Endodermal cell (in vitro differentiated cells): Measurements from ENCODE around the gene CEP112. TPM values are rescaled to one million over a fixed set of nuclear protein-coding genes. Genes with fewer than 3 reads are reported as not detected.

ENCODE experiments used
- DNase-seq: peaks from one replicate; pipeline ENCODE4 v3.0.0-alpha.2; 2017
- H3K27ac ChIP-seq: 2 replicates; pipeline ENCODE4 v1.5.1; 2013; ENCODE audit warnings: mild to moderate bottlenecking, low read depth, low read length, moderate library complexity
- H3K27me3 ChIP-seq: 2 replicates; pipeline ENCODE4 v1.6.1; 2013; ENCODE audit warnings: mild to moderate bottlenecking, low read length, moderate library complexity; ENCODE audit not compliant: insufficient read depth, control insufficient read depth, poor library complexity, severe bottlenecking
- H3K36me3 ChIP-seq: 2 replicates; pipeline ENCODE4 v1.7.0; 2013; ENCODE audit warnings: mild to moderate bottlenecking, low read length, moderate library complexity; ENCODE audit not compliant: control insufficient read depth, insufficient read depth
- H3K4me1 ChIP-seq: one replicate; pipeline ENCODE4 v1.7.0; 2013; ENCODE audit warnings: low read length; ENCODE audit not compliant: control insufficient read depth, insufficient read depth
- H3K4me3 ChIP-seq: 2 replicates; pipeline ENCODE4 v1.5.1; 2013; ENCODE audit warnings: mild to moderate bottlenecking, low read length, moderate library complexity
- H3K9ac ChIP-seq: 2 replicates; pipeline ENCODE4 v1.6.1; 2013; ENCODE audit warnings: mild to moderate bottlenecking, low read length, moderate library complexity; ENCODE audit not compliant: poor library complexity, severe bottlenecking; ENCODE audit errors: extremely low read depth
- H3K9me3 ChIP-seq: 2 replicates; pipeline ENCODE4 v1.6.1; 2013; ENCODE audit warnings: mild to moderate bottlenecking, low read length, moderate library complexity; ENCODE audit not compliant: control insufficient read depth
- H3K27ac Mint-ChIP-seq: 2 replicates; pipeline ENCODE4 v1.8.0; 2020; ENCODE audit warnings: mixed read lengths
- H3K27me3 Mint-ChIP-seq: 2 replicates; pipeline ENCODE4 v1.8.0; 2021; ENCODE audit warnings: mild to moderate bottlenecking, mixed read lengths; ENCODE audit not compliant: insufficient read depth
- H3K36me3 Mint-ChIP-seq: 2 replicates; pipeline ENCODE4 v1.8.0; 2020; ENCODE audit warnings: low read depth, mixed read lengths
- H3K4me1 Mint-ChIP-seq: 2 replicates; pipeline ENCODE4 v1.8.0; 2020; ENCODE audit warnings: mixed read lengths
- H3K4me3 Mint-ChIP-seq: 2 replicates; pipeline ENCODE4 v1.8.0; 2020; ENCODE audit warnings: mild to moderate bottlenecking, moderate library complexity, mixed read lengths
- H3K9me3 Mint-ChIP-seq: 2 replicates; pipeline ENCODE4 v1.8.0; 2020; ENCODE audit warnings: mild to moderate bottlenecking, mixed read lengths
- WGBS, 2 experiments: methylation state at CpG; one replicate each; pipeline versions ENCODE4 v1.1.5 to v1.1.7; 2013; ENCODE audit warnings: missing lambda C conversion rate in 2 of 2, mixed read lengths in 1 of 2; ENCODE audit not compliant: insufficient coverage in 1 of 2, insufficient read length in 1 of 2; 5-methylcytosine and 5-hydroxymethylcytosine counted together
- total RNA-seq, 2 donors: library from RNA; stranded (reverse); fragmentation: NEBNext Ultra II Directional in 1 of 2; extraction: Animal tissue kit (Norgen Biotek cat#: 25700) in 1 of 2; gene quantifications; 2 replicates in 1 of 2; 3 replicates in 1 of 2; pipeline ENCODE4 v1.2.1, GENCODE V29; 2021
- TF ChIP-seq, protein P1 (sequence below): fragments of 200-600 bp; sonication (generic); conservative IDR thresholded peaks from 2 replicates; pipeline ENCODE4 v1.5.0; 2021; ENCODE audit warnings: antibody characterized with exemption, mild to moderate bottlenecking

The CEP112 gene
- total RNA-seq, 2 donors from 2014 or later, result 15.2 to 21.4 TPM

DNA sequence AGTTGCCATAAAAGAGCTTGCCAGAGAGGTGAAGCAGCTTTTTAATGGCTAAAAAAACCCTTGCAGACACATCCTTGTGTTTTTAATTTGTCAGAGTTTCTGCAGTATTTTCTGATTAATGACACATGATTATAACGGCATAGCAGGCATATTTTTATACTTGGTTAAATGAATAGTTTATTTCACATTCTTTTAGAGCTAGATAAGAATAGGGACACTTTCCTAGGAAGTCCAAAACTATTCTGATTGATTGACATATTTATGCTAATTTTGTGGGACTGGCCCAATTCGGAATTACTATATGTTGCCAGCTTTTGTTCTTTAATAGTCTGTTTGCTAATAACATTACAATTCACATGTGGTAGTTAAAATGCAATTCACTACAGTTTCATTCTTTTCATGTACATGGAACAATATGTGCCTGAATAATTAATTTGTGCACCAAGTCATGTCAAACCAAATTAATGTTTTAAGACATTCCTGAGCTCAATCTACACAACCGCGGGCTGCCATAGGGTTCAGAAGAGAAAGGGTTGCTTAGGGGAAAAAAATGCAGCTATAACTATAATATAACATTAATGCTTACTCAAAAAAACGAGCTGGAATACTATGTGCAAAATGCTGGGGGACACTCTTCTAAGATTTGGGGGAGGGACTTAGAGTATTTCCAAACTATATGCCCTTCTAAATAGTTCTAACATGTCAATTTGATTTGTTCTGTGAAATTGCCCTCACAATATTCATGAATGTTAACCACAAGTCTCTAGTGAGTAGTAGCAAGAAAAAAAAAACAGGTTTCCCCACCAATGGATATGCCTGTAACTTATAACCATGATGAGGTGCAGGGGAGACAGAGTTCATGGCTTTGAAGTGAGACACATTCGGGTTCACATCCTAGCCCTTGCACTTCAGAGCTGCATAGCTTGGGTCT lies 305.4 kb downstream of the CEP112 start:
- TF ChIP-seq, protein P1, sequence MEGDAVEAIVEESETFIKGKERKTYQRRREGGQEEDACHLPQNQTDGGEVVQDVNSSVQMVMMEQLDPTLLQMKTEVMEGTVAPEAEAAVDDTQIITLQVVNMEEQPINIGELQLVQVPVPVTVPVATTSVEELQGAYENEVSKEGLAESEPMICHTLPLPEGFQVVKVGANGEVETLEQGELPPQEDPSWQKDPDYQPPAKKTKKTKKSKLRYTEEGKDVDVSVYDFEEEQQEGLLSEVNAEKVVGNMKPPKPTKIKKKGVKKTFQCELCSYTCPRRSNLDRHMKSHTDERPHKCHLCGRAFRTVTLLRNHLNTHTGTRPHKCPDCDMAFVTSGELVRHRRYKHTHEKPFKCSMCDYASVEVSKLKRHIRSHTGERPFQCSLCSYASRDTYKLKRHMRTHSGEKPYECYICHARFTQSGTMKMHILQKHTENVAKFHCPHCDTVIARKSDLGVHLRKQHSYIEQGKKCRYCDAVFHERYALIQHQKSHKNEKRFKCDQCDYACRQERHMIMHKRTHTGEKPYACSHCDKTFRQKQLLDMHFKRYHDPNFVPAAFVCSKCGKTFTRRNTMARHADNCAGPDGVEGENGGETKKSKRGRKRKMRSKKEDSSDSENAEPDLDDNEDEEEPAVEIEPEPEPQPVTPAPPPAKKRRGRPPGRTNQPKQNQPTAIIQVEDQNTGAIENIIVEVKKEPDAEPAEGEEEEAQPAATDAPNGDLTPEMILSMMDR, result no peak
- no peaks in the 10 kb centered on the region for H3K9me3 Mint-ChIP-seq
- no peaks in the 10 kb centered on the region for H3K36me3 ChIP-seq
- no peak overlapping the region for H3K4me3 Mint-ChIP-seq
- H3K27me3 Mint-ChIP-seq, result no peaks in the 10 kb centered on the region
- peaks cover 5% of the 10 kb centered on the region for H3K4me1 ChIP-seq
- no peaks in the 10 kb centered on the region for H3K36me3 Mint-ChIP-seq
- no peak for DNase-seq
- H3K27ac Mint-ChIP-seq, result no peak overlapping the region
- no peak overlapping the region for H3K4me3 ChIP-seq
- H3K27me3 ChIP-seq, result no peaks in the 10 kb centered on the region
- H3K27ac ChIP-seq, result no peak overlapping the region
- no peaks in the 10 kb centered on the region for H3K9me3 ChIP-seq
- H3K4me1 Mint-ChIP-seq, result peaks cover 15% of the 10 kb centered on the region
- H3K9ac ChIP-seq, result no peak overlapping the region
- WGBS, 2 experiments, result 86 to 87% methylated on average over 1 to 4 of the region's 6 CpGs

DNA sequence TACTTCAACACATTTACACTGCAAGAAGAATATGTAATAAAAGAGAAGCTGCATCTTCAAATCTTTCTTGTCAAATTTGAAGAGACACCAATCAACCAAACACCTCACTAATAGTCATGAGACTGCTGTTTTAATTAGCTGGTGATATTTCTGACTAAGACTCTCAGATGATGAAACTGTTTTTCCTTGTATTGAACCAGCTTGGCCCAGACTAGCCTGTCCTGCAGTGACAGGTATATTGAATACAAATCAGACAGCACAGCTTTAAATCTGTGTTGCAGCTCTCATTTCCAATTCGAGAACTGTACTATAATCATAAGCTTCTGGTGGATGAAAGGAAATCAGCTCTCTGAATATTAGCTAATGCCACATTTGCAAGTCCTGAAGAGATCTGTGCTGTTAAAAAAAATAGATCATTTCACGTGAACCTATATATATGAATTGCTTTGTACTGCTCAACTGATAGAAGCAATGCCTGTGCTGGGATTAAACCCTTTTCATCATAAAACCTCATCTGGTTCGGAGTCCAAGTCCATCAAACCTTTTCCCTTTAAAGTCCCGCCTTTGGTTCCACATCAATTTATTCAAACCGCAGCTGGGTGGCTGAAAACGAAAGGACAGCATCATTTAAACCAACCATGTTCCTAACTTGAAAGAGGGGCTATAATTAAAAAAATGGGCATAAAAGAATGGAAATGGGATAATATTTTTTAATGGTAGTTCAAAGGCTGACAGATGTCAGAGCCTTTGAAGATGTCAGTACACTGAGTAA lies 306.2 kb downstream of the CEP112 start:
- Histone ChIP-seq H3K9me3 (no peaks in the 10 kb centered on the region), H3K9ac (no peak overlapping the region), H3K36me3 (no peaks in the 10 kb centered on the region), H3K27me3 (no peaks in the 10 kb centered on the region), H3K27ac (no peak overlapping the region), H3K4me3 (no peak overlapping the region), H3K4me1 (peaks cover 5% of the 10 kb centered on the region)
- WGBS, 2 experiments, result 93 to 100% methylated on average over 5 to 6 of the region's 6 CpGs
- Mint-ChIP-seq H3K9me3 (no peaks in the 10 kb centered on the region), H3K36me3 (no peaks in the 10 kb centered on the region), H3K4me1 (peaks cover 12% of the 10 kb centered on the region), H3K4me3 (no peak overlapping the region), H3K27me3 (peaks cover 2% of the 10 kb centered on the region), H3K27ac (no peak overlapping the region)
- TF ChIP-seq, protein P1, result no peak
- no peak for DNase-seq

DNA sequence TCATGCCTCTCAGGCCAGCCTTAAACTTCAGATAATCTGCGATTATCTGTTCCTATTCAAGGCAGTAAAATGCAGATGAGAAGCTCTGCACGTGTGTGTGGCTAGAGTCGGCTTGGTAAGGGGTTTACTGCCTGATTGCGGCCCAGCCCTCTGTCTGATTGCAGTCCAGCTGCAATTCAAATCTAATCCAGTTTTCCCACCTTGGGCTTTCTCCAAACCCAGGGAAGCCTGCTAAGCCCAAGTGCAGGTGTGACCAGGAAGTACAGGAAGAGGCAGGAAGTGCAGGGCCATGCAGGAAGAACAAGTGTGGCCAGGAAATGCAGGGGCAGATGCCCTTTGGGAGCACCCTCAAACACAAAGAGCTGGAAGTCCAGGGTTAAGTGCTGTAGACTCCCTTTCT lies 314.9 kb downstream of the CEP112 start:
- Mint-ChIP-seq H3K9me3 (peaks cover 14% of the 10 kb centered on the region), H3K4me1 (peaks cover 1% of the 10 kb centered on the region), H3K27ac (no peak overlapping the region), H3K27me3 (peaks cover 2% of the 10 kb centered on the region), H3K4me3 (no peak overlapping the region), H3K36me3 (peaks cover 11% of the 10 kb centered on the region)
- TF ChIP-seq, protein P1, result no peak
- no peaks in the 10 kb centered on the region for H3K36me3 ChIP-seq
- no peak for DNase-seq
- no peak overlapping the region for H3K4me3 ChIP-seq
- no peaks in the 10 kb centered on the region for H3K4me1 ChIP-seq
- H3K9ac ChIP-seq, result no peak overlapping the region
- H3K27ac ChIP-seq, result no peak overlapping the region
- peaks cover 17% of the 10 kb centered on the region for H3K9me3 ChIP-seq
- no peaks in the 10 kb centered on the region for H3K27me3 ChIP-seq
- 69 to 81% methylated on average over 4 of the region's 4 CpGs for WGBS, 2 experiments
